HG03354 (cell line): ENCODE results near the gene PMIS2.
"Not testable (repeated sequence)": the region's sequence is repeated elsewhere in the genome, so short reads cannot be mapped to it uniquely, and the experiment has no call there.

Experiments used
- ATAC-seq: cut with Tn5 transposase; IDR thresholded peaks from one replicate; pipeline ENCODE4 v1.9.1; 2021; ENCODE audit warnings: mild to moderate bottlenecking; ENCODE audit not compliant: unreplicated experiment, poor library complexity, severe bottlenecking

Gene PMIS2

GRCh38 chr19:35578707-35579106, 7.3 kb upstream of the PMIS2 start:
- no peak for ATAC-seq

GRCh38 chr19:35582760-35583159, 3.2 kb upstream of the PMIS2 start:
- no peak for ATAC-seq

GRCh38 chr19:35587321-35587720, 1.3 kb downstream of the PMIS2 start:
- no peak for ATAC-seq

GRCh38 chr19:35590875-35591274, 4.9 kb downstream of the PMIS2 start:
- no peak for ATAC-seq

- ATAC-seq = no peak
Measured at GRCh38 chr19:35592226-35592625, 6.3 kb downstream of the PMIS2 start.

GRCh38 chr19:35595026-35595425, 9.1 kb downstream of the PMIS2 start:
- ATAC-seq = not testable (repeated sequence)

- ATAC-seq = no peak
Measured at GRCh38 chr19:35595928-35596327, 10.0 kb downstream of the PMIS2 start.

- ATAC-seq = peak; percentile 63
Measured at GRCh38 chr19:35596366-35596999, 10.5 kb downstream of the PMIS2 start.

GRCh38 chr19:35601971-35602370, 16.0 kb downstream of the PMIS2 start:
- no peak for ATAC-seq

GRCh38 chr19:35604436-35604835, 18.5 kb downstream of the PMIS2 start:
- ATAC-seq = not testable (repeated sequence)

GRCh38 chr19:35607170-35607569, 21.2 kb downstream of the PMIS2 start:
- ATAC-seq = not testable (repeated sequence)

- no peak for ATAC-seq
Measured at GRCh38 chr19:35607661-35608060, 21.7 kb downstream of the PMIS2 start.

- no peak for ATAC-seq
Measured at GRCh38 chr19:35608251-35608650, 22.3 kb downstream of the PMIS2 start.

- no peak for ATAC-seq
Measured at GRCh38 chr19:35609851-35610353, 23.9 kb downstream of the PMIS2 start.

- ATAC-seq = no peak
Measured at GRCh38 chr19:35612224-35612558, 26.2 kb downstream of the PMIS2 start.

- peak; percentile 84 for ATAC-seq
Measured at GRCh38 chr19:35612559-35613321, 26.8 kb downstream of the PMIS2 start, which contains the start of gene HAUS5. Gene HAUS5, plus strand, starts transcription at chr19:35612735. Its CDS starts 60 bp downstream, at chr19:35612795.

GRCh38 chr19:35613574-35613973, 27.6 kb downstream of the PMIS2 start:
- no peak for ATAC-seq

- no peak for ATAC-seq
Measured at GRCh38 chr19:35615036-35615435, 29.1 kb downstream of the PMIS2 start.

GRCh38 chr19:35618857-35619256, 32.9 kb downstream of the PMIS2 start:
- no peak for ATAC-seq

GRCh38 chr19:35619290-35619923, 33.4 kb downstream of the PMIS2 start:
- ATAC-seq = no peak

GRCh38 chr19:35620001-35620400, 34.0 kb downstream of the PMIS2 start:
- ATAC-seq = no peak
